Ascending aorta (tissue), 2 donors: ENCODE data around the gene PI4KB. TPM values are rescaled to one million over a fixed set of nuclear protein-coding genes. Genes with fewer than 3 reads are reported as not detected.

Source experiments
- DNase-seq, 2 donors: peaks; one replicate each; pipeline ENCODE4 v3.0.0-alpha.2; 2019; ENCODE audit warnings: low spot score in 2 of 2
- H3K27ac ChIP-seq, 2 donors: fragments of 200-600 bp; sonication (generic); one replicate each; pipeline ENCODE4 v1.5.1; 2016 to 2017; ENCODE audit warnings: mild to moderate bottlenecking in 1 of 2
- H3K27me3 ChIP-seq: fragments of 200-600 bp; sonication (generic); one replicate; pipeline ENCODE4 v1.5.1; 2017
- H3K36me3 ChIP-seq, 2 donors: fragments of 200-600 bp; sonication (generic); one replicate each; pipeline ENCODE4 v1.5.1; 2016
- H3K4me1 ChIP-seq, 2 donors: fragments of 200-600 bp; sonication (generic); one replicate each; pipeline ENCODE4 v1.5.1; 2016 to 2017; ENCODE audit warnings: mild to moderate bottlenecking in 1 of 2
- H3K4me3 ChIP-seq, 2 donors: fragments of 200-600 bp; sonication (generic); one replicate each; pipeline ENCODE4 v1.5.1; 2016 to 2017; ENCODE audit warnings: mild to moderate bottlenecking in 1 of 2
- H3K9me3 ChIP-seq, 2 donors: fragments of 200-600 bp; sonication (generic); one replicate each; pipeline ENCODE4 v1.5.1; 2016
- CTCF ChIP-seq, 3 experiments: fragments of 200-600 bp in 2 of 3; fragments of 450-650 bp in 1 of 3; sonication (generic) in 2 of 3; IDR thresholded peaks; one replicate each; pipeline ENCODE4 v1.5.1; 2016 to 2019; ENCODE audit warnings: antibody characterized with exemption in 3 of 3, mild to moderate bottlenecking in 1 of 3, moderate library complexity in 1 of 3
- intact Hi-C: fragments of 100-400 bp; cut with DNase I; formaldehyde crosslinking; loops from one replicate; pipeline ENCODE4 v1.15.1; 2023
- total RNA-seq: library from RNA; depleted of rRNA; stranded (reverse); fragments of >200 nt; gene quantifications from one replicate; pipeline ENCODE4 v1.1.0, GENCODE V29; 2016

The PI4KB gene
- total RNA-seq, 1 donor from 2014 or later, result 94.8 TPM

- Histone ChIP-seq H3K27me3 (no peaks in the 10 kb centered on the region), H3K9me3 (no peaks in the 10 kb centered on the region), H3K36me3 (peaks cover 25 to 68% of the 10 kb centered on the region in 2 donors), H3K4me3 (no peak overlapping the region), H3K27ac (peak overlapping the region; percentile 79 to 85), H3K4me1 (peaks cover 9 to 38% of the 10 kb centered on the region in 2 donors)
- intact Hi-C loops, result no loop called here
- TF ChIP-seq CTCF (IDR thresholded peaks at IDR 0.05), result no peak
- no peak for DNase-seq
Observed at GRCh38 chr1:151312411-151312810, 14.8 kb downstream of the PI4KB start.

GRCh38 chr1:151311589-151312331 is 15.5 kb downstream of the PI4KB start:
- H3K27ac ChIP-seq, result peak overlapping the region; percentile 79 to 85

GRCh38 chr1:151311011-151311410 is 16.2 kb downstream of the PI4KB start:
- no peak overlapping the region for H3K4me3 ChIP-seq
- no peak for TF ChIP-seq CTCF (IDR thresholded peaks at IDR 0.05)
- H3K27me3 ChIP-seq, result no peaks in the 10 kb centered on the region
- intact Hi-C loops, result loop anchor here (1.0 kb wide), 1 partner anchor 16 kb away; the partner anchor contains the start of gene PI4KB
- H3K27ac ChIP-seq, result peak overlapping the region; percentile 79 to 85
- H3K9me3 ChIP-seq, result no peaks in the 10 kb centered on the region
- H3K36me3 ChIP-seq, result peaks cover 35 to 76% of the 10 kb centered on the region in 2 donors
- H3K4me1 ChIP-seq, result peaks cover 9 to 38% of the 10 kb centered on the region in 2 donors
- DNase-seq, result no peak

More at GRCh38 chr1:151311589-151312331, 15.5 kb downstream of the PI4KB start:
- peaks cover 32 to 75% of the 10 kb centered on the region in 2 donors for H3K36me3 ChIP-seq
- TF ChIP-seq CTCF (IDR thresholded peaks at IDR 0.05), result no peak
- intact Hi-C loops, result loop anchor here (1.0 kb wide), 1 partner anchor 16 kb away; the partner anchor contains the start of gene PI4KB
- H3K4me1 ChIP-seq, result peaks cover 9 to 38% of the 10 kb centered on the region in 2 donors
- no peaks in the 10 kb centered on the region for H3K27me3 ChIP-seq
- peak; percentile 81 to 96 for DNase-seq
- H3K9me3 ChIP-seq, result no peaks in the 10 kb centered on the region
- H3K4me3 ChIP-seq, result no peak overlapping the region

- Histone ChIP-seq H3K27me3 (no peaks in the 10 kb centered on the region), H3K9me3 (no peaks in the 10 kb centered on the region), H3K27ac (peak overlapping the region; percentile 50 to 79), H3K4me3 (no peak overlapping the region), H3K4me1 (peaks cover 9 to 38% of the 10 kb centered on the region in 2 donors), H3K36me3 (peaks cover 37 to 76% of the 10 kb centered on the region in 2 donors)
- intact Hi-C loops, result no loop called here
- no peak for TF ChIP-seq CTCF (IDR thresholded peaks at IDR 0.05)
- no peak for DNase-seq
Observed at GRCh38 chr1:151309811-151310323, 17.3 kb downstream of the PI4KB start.

- no peak for DNase-seq
- Histone ChIP-seq H3K27ac (no peak overlapping the region), H3K4me1 (no peaks in the 10 kb centered on the region), H3K27me3 (no peaks in the 10 kb centered on the region), H3K36me3 (peaks cover 91 to 98% of the 10 kb centered on the region in 2 donors), H3K4me3 (no peak overlapping the region), H3K9me3 (no peaks in the 10 kb centered on the region)
- no peak for TF ChIP-seq CTCF (IDR thresholded peaks at IDR 0.05)
- intact Hi-C loops, result no loop called here
Observed at GRCh38 chr1:151294742-151295462, 32.3 kb downstream of the PI4KB start.
